HG03139 (cell line): ENCODE data around the gene NBAS.
A peak's percentile ranks its signal among the peaks of the same experiment; 100 is the strongest.
"Not testable (repeated sequence)": the region's sequence is repeated elsewhere in the genome, so short reads cannot be mapped to it uniquely, and the experiment has no call there.

Source experiments
- ATAC-seq: cut with Tn5 transposase; IDR thresholded peaks from one replicate; pipeline ENCODE4 v1.9.1; 2021; ENCODE audit not compliant: unreplicated experiment

Gene NBAS

DNA sequence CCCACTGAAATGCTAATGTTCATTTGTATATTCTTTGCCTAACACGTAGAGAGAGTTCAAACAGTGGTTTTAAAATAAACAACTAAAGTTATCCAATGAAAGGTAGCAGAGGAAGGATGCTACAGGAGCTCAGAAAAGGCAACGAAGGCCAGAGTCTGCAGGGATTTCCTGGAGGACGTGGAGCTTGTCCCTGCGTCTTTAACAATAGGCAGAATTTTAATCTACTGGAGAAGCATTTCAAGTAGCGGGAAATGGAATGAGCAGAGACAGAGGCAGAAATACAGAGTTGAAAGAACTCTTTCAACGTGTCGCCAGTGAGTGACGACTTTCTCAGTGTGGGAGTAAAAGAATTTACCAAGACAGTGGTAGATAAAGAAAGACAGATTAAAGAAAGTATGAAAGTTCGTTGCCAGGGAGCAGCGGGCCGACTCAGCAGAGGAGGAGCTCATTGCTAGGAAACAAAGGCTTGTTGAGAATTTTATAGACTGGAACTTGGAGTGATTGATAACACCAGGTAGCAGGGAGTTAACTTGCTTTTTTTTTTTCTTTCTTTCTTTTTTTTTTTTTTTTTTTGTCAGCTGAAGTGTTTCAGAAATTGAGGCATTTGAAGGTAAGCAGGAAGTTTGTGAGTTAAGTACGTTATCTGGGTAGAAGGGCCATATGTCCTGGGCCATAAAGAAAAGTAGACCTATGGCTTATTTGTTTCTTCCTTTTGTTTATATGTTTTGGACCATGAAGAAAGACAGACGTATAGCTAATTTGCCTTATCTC is 625 bp upstream of the NBAS start:
- ATAC-seq: peak; percentile 8

DNA sequence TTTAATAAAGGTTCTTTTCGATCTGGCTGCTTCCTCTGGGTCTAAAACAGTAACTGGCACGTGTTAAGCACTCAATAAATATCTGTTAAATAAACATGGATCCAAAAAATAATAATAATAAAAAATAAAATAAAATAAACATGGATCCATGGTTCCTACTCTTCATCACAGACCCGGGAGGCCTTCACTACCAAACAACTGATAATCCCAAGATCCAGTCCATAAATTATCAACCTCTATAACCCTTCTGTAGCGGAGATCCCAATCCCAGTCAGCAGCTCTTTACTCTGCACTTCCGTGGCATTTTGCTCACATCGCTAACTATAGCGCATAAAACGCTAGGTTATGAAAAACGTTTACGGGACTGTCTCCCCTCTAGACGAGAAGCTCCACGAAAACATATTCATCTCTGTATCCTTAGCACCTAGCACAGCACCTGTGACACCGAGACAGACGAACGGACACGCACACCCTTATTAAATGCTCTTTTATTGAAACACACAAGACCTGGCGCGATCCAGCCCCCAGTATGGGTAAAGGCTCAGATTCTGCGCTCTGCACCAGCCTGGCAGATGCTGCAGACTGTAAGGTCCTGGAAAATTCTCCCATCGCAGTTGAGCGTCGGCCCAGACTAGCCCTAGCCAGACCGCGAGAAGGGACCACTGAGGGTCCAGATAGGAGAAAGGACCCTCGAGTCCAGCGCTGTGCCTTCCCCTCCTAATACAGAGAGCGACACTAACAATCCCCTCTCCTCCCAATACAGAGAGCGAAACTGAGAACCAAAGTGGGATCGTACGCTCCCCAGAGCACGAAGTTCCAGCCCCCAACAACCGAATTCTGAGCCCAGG is 770 bp downstream of the NBAS start:
- peak; percentile 41 for ATAC-seq

DNA sequence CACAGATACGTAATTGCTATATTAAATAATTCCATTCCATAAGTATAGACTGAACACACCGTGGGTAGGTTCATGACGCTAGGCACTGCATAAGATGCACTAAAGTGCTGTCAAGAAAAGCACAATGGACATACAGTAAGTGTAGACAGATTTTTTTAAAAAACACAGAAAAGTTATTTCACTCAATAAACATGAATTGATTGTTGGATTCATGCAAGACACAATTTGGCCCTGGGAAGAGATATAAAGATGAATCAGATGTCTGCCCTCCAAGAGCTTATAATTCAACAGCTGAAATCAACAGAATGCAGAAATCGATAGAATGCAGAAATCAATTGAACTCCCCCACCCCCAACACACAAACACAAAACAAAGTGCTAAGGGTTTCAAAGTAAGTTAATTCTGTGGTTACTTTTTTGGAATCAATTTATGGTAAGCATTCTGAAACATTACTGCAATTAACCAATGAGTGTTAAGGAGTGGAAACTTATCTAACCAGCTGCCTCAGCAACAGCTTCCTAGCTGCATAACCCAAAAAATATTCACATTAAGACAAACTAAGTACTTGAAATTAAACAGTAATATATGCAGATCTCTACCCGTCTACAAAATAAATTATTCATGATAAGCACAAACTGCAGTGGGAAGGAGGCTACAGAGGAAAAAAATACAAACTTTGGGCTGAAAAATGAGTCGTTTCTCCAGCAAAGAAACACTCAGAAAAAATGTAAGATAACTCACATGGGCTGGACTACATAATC is 1.6 kb downstream of the NBAS start:
- no peak for ATAC-seq

DNA sequence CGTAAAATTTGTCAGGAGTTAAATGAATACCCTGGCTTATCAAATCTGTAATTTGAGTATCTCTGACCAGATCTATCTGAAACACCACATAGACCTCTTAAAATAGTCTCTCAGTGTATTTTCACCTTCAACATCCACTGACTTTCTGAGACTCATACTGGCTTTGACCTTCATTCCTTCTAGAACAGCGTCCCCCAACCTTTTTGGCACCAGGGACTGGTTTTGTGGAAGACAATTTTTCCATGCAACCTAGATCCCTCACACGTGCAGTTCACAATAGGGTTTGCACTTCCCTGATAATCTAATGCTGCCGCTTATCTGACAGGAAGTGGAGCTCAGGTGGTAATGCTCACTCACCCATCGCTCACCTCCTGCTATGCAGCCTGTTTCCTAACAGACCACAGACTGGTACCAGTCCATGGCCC is 3.2 kb downstream of the NBAS start:
- ATAC-seq: no peak

DNA sequence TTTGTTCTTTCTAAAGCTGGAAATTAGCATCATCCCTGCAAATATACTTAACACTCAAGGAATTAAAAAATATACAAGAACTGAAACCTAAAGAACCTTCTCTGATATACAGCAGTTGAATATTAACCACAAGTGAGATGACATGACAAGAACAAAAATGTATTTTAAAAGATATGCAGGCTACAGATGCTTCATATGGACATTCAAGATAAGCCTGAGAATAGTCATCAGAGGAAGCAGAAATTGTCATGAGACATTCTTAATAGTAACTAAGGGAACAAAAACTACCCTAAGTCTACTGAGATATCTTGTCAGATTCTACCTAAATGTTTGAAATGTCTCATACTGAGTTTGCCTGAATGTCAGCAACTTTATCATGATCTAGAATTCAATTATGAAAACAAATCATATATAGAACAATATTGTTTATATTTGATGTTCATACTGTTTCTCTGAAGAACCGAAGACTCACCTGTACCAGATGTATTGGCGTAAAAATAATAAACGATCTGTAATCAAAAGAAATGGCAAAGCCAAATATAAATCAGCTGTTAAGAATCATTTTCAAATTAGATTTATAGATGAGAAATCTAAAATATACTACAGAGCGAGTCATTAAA is 4.7 kb downstream of the NBAS start:
- no peak for ATAC-seq

DNA sequence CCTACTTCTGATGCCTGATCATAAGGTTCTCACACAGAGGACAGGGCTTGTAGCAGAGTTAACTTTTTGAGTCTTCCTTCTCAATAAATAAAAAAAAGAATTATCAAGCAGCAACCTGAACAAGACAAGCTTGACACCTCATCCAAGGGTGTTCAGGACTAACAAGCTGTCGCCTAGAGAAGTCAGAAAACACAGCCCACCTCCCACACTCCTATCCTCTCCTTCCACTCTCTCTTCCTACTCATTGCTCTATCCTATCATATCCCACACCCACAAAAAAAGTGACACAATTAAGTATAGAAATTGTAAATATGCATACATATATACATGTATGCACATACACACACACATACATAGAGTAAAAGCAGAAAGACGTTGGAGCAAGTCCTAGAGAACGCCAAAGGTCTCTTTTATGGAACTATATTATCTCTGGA is 5.4 kb downstream of the NBAS start:
- ATAC-seq: no peak

DNA sequence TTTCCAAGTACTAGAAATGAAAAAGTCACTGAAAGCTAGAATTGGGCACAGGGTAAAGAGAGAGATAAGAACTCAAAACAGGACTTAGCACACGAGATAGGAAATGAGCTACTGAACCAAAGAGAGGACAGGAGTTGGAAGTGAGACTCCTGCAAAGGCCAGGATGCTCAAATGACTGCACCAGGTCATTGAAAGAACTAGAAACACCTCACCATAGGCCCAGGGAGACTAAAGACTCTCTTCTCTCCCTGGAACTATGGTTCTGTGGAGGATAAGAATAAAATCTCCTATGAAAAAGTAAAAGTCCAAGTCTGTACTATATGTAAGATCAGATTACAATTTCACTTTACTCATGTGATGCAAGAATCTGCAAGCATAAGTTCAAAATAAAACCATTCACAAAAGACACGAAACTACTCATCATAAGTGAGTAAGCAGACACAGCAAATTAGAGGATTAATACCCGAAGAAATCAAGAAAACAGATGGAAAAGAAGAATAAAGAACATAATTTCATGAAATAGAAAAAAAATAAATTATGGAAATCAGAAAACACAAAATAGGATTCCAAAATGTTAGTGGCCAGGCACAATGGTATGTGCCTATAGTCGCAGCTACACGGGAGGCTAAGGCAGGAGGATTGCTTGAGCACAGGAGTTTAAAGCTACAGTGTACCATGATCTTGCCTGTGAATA is 6.5 kb downstream of the NBAS start:
- no peak for ATAC-seq

DNA sequence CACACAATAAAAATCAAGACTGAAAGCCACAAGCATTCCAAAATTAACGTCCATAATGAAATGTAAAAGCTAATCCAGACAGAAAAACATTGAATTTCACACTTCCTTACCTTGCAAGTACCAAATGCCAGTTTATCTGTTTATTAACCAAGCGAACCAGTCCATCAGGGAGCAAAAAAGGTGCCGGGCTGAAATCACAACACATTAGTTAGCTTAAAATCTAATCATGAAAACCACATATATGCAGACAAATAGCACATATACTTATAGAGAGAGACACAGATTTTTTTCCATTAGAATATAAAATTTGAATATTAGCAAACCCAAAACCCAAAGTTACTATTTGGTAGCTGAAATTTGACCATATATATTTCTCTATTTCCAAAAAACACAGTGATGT is 7.2 kb downstream of the NBAS start:
- ATAC-seq: no peak

DNA sequence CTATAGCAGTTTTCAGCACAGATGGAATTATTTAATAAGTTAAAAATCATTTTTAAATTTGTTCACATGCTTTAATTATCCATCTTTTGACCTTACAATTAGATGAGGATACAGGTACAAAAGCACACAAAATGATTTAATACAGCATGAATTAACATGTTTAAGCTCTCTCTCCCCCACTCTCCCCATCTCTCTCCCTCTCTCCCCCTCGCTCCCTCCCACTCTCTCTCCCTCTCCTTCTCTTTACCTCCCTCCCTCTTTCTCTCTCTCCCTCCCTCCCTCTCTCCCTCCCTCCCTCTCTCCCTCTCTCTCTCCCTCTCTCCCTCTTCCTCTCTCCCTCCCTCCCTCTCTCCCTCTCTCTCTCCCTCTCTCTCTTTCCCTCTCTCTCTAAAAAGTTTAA is 7.6 kb downstream of the NBAS start:
- ATAC-seq: no peak

DNA sequence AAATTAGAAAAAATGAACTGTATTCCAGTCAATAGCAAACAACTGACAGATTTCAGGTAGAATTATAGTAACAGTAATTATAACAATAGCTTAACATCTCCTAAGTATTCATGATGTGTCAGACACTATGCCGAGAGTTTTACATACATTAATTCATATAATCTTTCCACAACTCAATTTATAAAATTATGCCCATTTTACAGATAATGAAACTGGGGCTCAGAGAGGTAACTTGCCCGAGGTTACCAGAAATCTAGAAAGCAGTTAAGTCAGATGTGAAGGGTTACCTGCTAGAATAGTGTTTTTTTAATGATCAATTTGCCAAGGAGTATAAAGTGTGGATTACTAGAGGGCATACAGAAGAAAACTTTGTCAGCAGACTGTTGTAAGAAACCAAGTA is 12.2 kb downstream of the NBAS start:
- no peak for ATAC-seq

DNA sequence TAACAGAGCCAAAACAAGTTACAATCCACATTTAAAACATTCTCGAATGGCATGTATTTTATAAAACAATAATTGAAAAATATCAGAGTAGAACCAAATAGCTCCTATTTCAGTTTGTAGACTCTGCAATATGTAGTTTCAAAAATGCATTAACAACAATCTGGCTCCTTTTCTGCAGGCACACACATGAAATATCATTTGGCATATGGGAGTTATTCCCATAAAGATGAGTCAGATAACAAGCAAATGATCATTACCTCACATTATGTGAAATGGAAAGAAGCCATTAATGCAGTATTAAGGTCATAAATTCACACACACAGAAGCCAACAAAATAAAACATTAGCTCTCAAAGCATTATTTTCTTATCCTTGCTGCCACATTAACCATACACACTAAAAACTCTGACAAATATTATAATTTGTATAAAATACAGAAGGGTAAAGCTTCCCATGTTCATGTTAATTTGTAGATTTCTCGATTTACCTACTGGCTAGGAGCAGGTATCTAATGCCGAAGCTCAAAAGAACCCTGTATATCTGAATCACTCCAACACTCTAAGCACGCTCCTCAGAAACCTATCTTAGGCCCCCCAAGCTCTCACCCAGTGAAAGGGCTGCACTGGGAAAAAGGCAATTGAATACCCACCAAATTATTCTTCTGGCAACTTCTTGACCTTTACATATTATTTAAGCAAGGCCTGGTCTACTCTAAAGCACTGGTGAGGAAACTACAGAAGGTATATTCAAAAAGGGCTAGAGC is 13.8 kb downstream of the NBAS start:
- no peak for ATAC-seq

DNA sequence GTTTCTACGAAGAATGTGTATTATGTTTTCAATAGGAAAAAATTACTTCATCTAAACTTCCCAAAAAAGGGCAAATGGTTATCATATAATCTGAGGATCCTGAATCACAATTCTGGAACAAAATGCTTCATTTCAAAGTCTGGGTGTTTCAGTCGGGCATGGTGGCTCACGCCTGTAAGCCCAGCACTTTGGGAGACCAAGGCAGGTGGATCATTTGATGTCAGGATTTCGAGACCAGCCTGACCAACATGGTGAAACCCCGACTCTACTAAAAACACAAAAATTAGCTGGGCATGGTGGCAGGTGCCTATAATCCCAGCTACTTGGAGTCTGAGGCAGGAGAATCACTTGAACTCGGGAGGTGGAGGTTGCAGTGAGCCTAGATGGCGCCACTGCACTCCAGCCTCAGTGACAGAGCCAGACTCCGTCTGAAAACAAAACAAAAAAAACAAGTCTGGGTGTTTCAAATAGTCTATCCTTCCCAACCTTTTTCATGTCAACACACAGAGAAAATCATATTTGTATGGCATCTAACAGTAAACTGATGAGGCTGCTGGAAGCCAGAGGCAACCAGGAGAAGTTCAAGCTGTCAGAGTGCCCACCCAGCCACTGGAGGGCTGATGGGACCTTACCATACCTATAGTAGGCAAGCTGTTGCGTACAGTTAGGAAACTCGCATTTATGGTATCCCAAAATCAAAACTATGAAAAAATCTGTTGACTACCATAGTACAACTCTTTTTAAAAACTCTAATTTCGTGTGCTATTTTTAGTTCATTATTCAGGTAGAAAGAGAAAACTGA is 14.6 kb downstream of the NBAS start:
- no peak for ATAC-seq

DNA sequence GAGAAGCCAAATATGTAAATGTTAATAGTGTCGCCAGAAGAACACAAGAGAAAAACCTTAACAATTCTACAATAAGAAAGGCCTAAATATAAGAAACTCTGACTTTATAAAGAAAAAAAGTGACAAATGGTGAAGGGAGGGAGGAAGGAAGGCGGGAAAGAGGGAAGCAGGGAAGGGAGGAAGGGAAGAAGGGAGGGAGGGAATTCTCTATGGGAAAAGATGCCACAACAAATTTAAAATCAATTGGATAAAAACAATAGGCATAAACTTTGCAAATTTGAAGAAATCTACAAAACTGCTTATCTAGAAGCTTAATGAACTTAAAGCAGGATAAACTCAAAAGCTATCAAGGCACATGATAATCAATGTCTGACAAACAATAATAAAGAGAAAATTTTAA is 16.9 kb downstream of the NBAS start:
- no peak for ATAC-seq

DNA sequence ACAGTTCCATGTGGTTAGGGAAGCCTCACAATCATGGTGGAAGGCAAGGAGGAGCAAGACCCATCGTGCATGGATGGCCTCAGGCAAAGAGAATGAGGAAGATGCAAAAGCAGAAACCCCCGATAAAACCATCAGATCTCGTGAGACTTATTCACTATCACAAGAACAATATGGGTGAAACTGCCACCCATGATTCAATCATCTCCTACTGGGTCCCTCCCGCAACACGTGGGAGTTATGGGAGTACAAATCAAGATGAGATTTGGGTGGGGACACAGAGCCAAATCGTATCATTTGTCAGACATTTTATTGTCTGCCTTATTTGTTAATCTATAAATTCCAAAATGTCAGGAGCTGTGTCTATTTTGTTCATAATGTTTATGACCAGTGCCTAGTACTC is 17.6 kb downstream of the NBAS start:
- no peak for ATAC-seq

DNA sequence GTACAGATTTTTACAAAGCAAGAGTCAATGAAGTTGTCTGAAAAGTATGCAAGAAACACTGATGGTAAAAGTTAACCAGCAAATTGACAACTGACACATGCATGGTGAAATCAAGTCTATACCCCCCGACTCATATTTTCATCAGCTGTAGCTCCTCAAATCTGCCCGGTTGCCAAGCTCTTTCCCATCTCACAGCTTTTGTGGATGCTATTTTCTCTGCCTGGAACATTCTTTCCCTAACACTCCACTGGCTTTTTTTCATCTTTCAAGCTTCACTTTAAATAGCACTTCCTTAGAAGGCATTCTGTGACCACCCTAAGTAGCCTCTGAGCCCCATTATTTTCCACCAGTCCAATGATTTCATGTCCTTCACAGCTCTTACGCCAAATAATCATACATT is 18.1 kb downstream of the NBAS start:
- no peak for ATAC-seq

DNA sequence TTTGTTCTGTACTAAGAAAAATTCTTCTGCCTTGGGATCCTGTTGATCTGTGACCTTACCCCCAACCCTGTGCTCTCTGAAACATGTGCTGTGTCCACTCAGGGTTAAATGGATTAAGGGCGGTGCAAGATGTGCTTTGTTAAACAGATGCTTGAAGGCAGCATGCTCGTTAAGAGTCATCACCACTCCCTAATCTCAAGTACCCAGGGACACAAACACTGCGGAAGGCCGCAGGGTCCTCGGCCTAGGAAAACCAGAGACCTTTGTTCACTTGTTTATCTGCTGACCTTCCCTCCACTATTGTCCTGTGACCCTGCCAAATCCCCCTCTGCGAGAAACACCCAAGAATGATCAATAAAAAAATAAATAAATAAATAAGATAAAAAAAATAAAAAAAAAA is 18.9 kb downstream of the NBAS start:
- ATAC-seq: not testable (repeated sequence)

DNA sequence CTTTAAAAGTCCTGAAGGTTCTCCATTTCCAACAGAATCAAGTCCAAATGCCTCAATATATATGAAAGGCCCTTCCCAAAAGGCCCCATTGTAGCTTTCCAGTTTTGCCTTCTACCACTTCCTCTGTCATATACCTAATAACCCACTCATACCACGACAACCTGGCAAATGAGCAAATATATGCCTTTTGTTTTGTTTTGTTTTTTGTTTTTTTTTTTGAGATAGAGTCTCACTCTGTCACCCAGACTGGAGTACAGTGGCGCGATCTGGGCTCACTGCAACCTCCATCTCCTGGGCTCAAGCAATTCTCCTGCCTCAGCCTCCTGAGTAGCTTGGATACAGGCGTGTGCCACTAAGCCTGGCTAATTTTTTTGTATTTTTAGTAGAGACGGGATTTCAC is 20.6 kb downstream of the NBAS start:
- ATAC-seq: peak; percentile 21

DNA sequence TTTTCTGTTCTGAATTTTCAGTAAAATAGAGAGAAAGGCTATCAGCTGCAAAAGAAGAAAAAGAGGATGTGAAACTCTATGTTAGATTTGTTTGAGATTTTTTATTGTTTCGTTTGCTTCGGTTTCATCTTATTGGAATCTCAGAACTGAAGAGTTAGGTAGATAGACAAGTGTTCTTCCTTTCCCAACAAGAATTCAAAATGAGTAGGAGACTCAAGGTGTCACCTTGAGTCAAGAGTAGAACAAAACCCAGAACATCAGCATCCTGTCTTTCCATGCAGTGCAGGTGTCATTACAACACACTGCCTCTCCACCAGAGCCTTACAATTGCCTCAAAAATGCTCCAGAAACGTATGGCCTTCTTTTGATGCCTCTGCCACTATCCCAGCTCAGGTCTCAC is 21.1 kb downstream of the NBAS start:
- ATAC-seq: peak; percentile 67

DNA sequence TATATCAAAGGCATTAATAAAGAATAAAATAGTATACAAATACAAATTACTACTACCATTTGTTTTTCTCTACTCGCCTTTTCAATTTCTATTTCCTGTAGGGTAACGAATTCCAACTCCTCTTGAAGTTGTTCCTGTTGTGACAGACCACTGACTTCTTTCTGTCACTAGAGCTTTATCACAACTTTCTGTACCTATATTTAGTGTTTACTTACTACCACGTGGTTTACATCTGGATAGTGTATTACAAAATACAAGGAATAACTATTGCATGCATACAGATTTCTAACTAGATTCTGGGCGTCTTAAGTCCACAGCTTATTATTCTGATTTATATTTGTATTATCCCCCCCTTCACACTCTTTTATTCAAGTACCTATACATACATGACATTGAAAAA is 22.3 kb downstream of the NBAS start:
- no peak for ATAC-seq
